Gastroesophageal sphincter (tissue), 3 donors: Measurements from ENCODE around the gene SLC36A2.

Experiments used
- CTCF ChIP-seq, 4 experiments: fragments of 200-600 bp in 2 of 4; fragments of 450-650 bp in 2 of 4; sonication (generic) in 1 of 4; IDR thresholded peaks; one replicate each; pipeline ENCODE4 v1.5.1; 2017 to 2019; ENCODE audit warnings: antibody characterized with exemption in 4 of 4, mild to moderate bottlenecking in 2 of 4, moderate library complexity in 2 of 4
- POLR2AphosphoS5 ChIP-seq: sonication (generic); formaldehyde crosslinking; IDR thresholded peaks from one replicate; pipeline ENCODE4 v1.6.1; 2017; ENCODE audit warnings: antibody characterized with exemption

GRCh38 chr5:151328734-151329133 is 18.6 kb downstream of the SLC36A2 start:
- TF ChIP-seq POLR2AphosphoS5, result no peak
- no peak for TF ChIP-seq CTCF (IDR thresholded peaks at IDR 0.05)
